HG03064 (cell line): ENCODE results near the gene PON3.

Source experiments
- ATAC-seq: cut with Tn5 transposase; IDR thresholded peaks from one replicate; pipeline ENCODE4 v1.9.1; 2021; ENCODE audit warnings: low read depth; ENCODE audit not compliant: unreplicated experiment

Gene PON3

DNA sequence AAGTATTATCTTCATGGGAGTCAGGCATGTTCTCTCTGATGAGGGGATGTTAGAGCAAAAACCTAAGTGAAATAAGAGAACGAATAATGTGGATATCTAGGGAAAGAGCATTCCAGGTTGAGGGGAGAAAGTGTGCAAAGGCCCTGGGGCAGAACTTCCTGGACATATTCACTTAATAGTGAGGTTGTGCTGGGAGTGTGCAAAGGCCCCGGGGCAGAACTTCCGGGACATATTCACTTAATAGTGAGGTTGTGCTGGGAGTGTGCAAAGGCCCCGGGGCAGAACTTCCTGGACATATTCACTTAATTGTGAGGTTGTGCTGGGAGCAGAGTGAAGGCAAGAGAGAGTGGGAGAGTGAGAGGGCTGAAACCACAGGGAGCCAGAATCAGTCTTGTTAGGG lies 83.6 kb downstream of the PON3 start:
- ATAC-seq: no peak

DNA sequence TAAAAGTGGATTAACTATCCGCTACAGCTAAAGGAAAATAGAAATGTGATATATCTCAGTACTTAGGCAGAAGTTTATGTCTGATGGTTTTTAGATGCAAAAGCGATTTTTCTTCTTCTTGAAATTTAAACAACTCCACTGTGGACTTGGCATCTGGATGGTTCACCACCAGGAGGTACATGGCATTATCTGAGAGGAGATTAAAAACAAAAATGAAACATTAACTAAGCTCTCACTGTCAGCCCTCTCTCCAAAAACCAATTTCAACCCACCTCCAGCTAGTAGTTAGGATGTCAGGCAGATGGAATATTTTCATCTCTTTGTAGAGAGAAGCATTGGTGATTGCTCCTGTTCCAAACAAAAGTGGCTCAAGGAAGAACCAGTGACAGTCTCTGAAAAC lies 84.8 kb downstream of the PON3 start:
- no peak for ATAC-seq

- no peak for ATAC-seq
These were observed 86.2 kb downstream of the PON3 start for GRCh38 chr7:95309951-95310350.
